IPS-20b (cell line): ENCODE data around the gene TRAPPC12.

Source experiments
- H3K27ac ChIP-seq: one replicate; pipeline ENCODE4 v1.5.1; 2013; ENCODE audit warnings: low read length
- H3K27me3 ChIP-seq: 2 replicates; pipeline ENCODE4 v1.6.1; 2013; ENCODE audit warnings: mild to moderate bottlenecking, low read length, inconsistent platforms; ENCODE audit not compliant: insufficient read depth
- H3K36me3 ChIP-seq: 2 replicates; pipeline ENCODE4 v1.6.1; 2013; ENCODE audit warnings: low read depth, mild to moderate bottlenecking, inconsistent platforms, low read length, moderate library complexity; ENCODE audit not compliant: insufficient read depth
- H3K4me1 ChIP-seq: 2 replicates; pipeline ENCODE4 v1.6.1; 2013; ENCODE audit warnings: mild to moderate bottlenecking, control low read depth, inconsistent platforms, low read length, moderate library complexity; ENCODE audit not compliant: insufficient read depth
- H3K4me3 ChIP-seq: 2 replicates; pipeline ENCODE4 v1.5.1; 2013; ENCODE audit warnings: mild to moderate bottlenecking, low read length, inconsistent platforms
- H3K9ac ChIP-seq: 2 replicates; pipeline ENCODE4 v1.6.1; 2013; ENCODE audit warnings: low read depth, mild to moderate bottlenecking, inconsistent platforms, low read length, moderate library complexity
- H3K9me3 ChIP-seq: 2 replicates; pipeline ENCODE4 v1.6.1; 2013; ENCODE audit warnings: mild to moderate bottlenecking, low read depth, low read length, inconsistent platforms; ENCODE audit not compliant: insufficient read depth

Gene TRAPPC12

DNA sequence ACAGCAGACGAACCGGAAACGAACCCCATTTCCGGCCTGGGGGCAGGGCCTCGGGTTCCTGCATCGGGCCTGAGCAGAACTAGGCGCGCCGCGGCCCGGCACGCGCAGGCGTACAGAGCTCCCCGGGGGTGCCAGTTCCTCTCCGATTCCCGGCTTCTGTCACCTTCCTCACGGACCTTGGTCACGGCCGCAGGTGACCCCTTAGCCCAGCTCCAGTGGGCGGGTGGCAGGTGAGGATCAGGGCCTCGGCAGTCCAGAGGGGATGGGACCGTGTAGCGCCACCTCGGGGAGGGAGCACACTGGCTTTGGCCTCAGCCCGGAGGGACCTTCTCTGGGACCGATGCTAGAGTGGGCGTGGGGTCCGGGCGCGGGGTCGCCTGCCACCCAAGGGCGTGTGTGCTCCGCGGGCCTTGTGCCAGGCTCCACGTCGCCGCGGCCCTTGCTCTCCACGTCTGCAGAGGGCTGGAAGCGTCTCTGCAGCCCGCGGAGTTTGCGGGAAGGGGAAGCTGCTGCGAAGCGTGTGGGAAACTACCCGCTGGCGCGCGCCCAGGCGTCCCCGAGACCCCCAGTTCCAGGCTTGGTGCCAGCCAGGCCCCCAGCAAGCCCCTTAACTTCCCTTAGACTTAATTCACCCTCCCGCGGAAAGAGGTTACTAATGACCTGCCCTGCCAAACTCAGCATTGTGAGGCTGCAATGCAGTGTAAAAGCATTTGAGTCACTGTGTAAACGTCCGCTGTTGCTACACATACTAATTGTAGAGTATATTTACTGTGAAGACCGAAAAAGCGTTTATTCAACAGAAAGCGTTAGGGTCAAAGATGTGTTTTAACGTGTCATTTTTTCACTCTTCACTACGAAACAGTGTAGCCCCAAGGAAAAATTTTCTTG lies at the start of gene TRAPPC12:
Gene TRAPPC12, plus strand, starts transcription at position 48 of the 888 bp plus-strand sequence. CDS start 7,930 bp downstream, outside the sequence.
- Histone ChIP-seq H3K4me3 (peak within 1 kb of the TSS; percentile 99), H3K27me3 (no peaks in the 10 kb centered on the region), H3K27ac (no peak within 1 kb of the TSS), H3K9me3 (no peaks in the 10 kb centered on the region), H3K4me1 (peaks cover 16% of the 10 kb centered on the region), H3K36me3 (peaks cover 22% of the 10 kb centered on the region; the same call in 1 of the 2 replicates), H3K9ac (peak within 1 kb of the TSS; percentile 93)

DNA sequence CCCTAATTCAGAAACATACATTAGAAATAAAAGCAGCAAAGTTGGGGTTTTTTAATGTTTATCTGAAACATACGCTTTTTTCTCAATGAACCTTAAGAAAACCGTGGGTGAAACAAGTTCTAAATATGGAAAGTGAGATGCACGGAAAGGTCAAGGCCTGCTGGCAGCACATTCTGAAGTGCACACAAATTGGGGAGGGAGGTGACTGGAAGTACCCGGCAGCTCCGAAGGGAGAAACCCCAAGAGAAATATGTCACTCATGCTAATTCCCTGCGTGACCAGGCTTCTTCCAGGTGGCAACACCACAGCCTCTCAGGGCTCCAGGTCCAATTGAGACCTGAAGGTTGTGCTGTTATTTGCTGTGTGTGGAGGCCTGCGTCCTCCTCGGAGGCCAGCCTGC lies 47.4 kb upstream of the TRAPPC12 start:
- Histone ChIP-seq H3K4me3 (no peak overlapping the region), H3K9me3 (no peaks in the 10 kb centered on the region), H3K4me1 (no peaks in the 10 kb centered on the region), H3K27ac (no peak overlapping the region), H3K36me3 (peaks cover 55% of the 10 kb centered on the region), H3K9ac (no peak overlapping the region), H3K27me3 (no peaks in the 10 kb centered on the region)

DNA sequence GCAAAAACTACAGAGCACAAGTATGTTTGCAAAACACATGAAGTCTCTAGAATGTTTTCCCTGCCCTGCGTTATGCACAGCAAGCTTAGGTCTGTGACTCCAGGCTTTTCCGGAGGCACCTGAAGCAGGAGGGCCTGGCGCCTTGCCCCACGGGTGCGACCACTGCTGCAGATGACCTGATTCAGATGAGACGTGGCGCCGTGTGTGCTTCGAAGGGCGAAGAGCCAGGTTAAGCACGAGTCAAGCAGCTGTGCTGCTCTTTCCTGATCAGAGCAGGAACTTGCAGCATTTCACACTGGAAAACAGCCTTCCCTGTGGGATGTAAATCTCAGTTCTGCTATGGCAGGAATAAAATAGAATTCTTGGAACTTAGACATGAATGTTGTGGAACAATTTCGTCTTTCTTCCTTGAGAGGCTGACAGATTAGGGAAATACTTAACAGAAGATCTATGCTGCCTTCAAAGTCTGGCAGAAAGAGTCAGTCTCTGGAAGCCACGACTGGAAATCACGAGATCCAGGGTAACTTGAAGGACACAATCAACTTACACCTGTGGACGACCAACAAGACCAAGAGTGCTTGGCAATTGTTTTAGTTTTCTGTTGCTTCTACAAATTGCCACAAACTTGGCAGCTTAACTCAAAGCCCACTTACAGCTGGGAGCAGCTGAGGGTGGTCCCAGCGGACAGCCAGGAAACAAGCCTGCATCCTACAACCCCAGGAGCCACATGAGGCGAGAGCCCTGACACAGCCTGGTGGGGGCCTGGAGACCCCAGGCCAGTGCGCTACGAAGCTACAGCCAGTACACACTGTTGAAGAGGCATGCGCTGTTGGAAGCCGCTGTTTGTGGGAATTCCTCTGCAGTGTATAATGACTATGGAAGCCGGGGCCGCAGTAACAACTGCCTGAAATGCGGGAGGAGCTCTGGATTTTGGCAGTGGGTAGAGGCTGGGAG lies 44.8 kb upstream of the TRAPPC12 start:
- no peaks in the 10 kb centered on the region for H3K4me1 ChIP-seq
- H3K9ac ChIP-seq: no peak overlapping the region
- peaks cover 60% of the 10 kb centered on the region for H3K36me3 ChIP-seq
- no peaks in the 10 kb centered on the region for H3K9me3 ChIP-seq
- H3K4me3 ChIP-seq: no peak overlapping the region
- no peaks in the 10 kb centered on the region for H3K27me3 ChIP-seq
- no peak overlapping the region for H3K27ac ChIP-seq

DNA sequence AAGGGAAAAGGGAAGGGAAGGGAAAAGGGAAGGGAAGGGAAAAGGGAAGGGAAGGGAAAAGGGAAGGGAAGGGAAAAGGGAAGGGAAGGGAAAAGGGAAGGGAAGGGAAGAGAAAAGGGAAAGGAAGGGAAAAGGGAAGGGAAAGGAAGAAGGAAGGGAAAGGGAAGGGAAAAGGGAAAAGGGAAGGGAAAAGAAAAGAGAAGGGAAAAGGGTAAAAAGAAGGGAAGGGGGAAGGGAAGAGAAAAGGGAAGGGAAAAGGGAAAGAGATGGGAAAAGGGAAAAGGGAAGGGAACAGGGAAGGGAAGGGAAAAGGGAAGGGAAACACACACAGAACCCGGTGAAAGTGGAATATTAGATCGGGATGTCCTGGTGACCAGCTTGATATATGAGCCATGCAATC lies 42.6 kb upstream of the TRAPPC12 start:
- Histone ChIP-seq H3K27me3 (no peaks in the 10 kb centered on the region), H3K9me3 (no peaks in the 10 kb centered on the region), H3K27ac (no peak overlapping the region), H3K4me1 (no peaks in the 10 kb centered on the region), H3K36me3 (peaks cover 43% of the 10 kb centered on the region), H3K4me3 (no peak overlapping the region), H3K9ac (no peak overlapping the region)

DNA sequence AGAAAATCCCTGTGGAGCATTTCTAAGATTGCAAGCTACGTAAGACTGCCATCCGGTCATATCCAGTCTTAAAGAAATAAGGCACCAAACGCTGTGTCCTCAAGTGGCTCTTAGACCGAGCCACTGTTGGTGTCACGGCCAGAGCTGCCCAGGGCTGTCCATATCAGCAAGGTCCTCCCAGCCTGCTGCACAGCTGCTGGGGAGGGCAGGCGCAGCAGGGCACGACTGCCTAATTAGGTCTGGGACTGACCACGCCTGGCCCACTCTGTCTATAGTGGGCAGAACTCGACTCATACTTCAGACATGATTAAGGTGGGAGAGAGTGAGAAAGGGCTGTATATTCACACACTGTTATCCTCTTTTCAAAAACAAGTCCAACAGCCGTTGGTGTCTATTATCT lies 41.2 kb upstream of the TRAPPC12 start:
- Histone ChIP-seq H3K27ac (no peak overlapping the region), H3K27me3 (no peaks in the 10 kb centered on the region), H3K4me3 (no peak overlapping the region), H3K4me1 (no peaks in the 10 kb centered on the region), H3K9me3 (no peaks in the 10 kb centered on the region), H3K9ac (no peak overlapping the region), H3K36me3 (peaks cover 28% of the 10 kb centered on the region)

DNA sequence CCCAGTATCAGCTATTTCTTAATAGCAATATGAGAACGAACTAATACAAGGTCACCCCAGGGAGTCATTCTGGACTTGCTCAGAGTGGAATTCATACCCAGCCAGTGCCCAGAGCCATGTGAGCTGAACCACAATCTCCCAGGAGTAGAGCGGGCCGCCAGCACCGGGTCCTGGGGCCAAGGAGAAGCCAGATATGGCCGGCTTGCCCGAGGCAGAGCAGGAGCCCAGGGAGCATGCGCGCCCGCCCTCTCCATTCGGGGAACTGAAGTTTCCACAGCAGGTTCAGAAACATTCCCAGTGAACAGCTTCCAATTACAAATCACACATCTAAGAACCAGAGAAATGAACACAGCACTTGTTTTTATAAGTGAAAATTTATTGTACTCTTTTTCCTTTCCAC lies 39.4 kb upstream of the TRAPPC12 start:
- Histone ChIP-seq H3K9ac (no peak overlapping the region), H3K36me3 (peaks cover 15% of the 10 kb centered on the region; the same call in 1 of the 2 replicates), H3K27ac (no peak overlapping the region), H3K9me3 (no peaks in the 10 kb centered on the region), H3K4me3 (no peak overlapping the region), H3K27me3 (no peaks in the 10 kb centered on the region), H3K4me1 (no peaks in the 10 kb centered on the region)

DNA sequence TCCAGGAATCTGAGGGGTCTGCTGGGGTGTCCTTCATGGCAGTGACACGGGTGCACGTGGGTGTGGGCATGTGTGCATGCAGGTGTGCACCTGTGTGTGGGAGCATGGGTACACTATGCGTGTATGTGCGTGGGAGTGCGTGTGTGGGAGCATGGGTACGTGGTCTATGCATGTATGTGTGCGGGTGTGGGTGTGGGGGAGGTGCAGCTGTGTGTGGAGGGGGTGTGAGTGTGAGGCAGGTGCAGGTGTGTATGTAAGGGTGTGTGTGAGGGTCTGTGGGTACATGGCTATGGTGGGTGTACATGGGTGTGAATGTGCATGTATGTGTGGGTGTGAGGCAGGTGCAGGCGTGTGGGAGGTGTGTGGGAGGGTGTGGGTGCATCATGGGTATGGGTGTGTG lies 38.2 kb upstream of the TRAPPC12 start:
- H3K27me3 ChIP-seq: no peaks in the 10 kb centered on the region
- H3K36me3 ChIP-seq: peaks cover 5% of the 10 kb centered on the region; the same call in 1 of the 2 replicates
- H3K27ac ChIP-seq: no peak overlapping the region
- no peaks in the 10 kb centered on the region for H3K4me1 ChIP-seq
- no peak overlapping the region for H3K9ac ChIP-seq
- H3K4me3 ChIP-seq: no peak overlapping the region
- H3K9me3 ChIP-seq: no peaks in the 10 kb centered on the region

DNA sequence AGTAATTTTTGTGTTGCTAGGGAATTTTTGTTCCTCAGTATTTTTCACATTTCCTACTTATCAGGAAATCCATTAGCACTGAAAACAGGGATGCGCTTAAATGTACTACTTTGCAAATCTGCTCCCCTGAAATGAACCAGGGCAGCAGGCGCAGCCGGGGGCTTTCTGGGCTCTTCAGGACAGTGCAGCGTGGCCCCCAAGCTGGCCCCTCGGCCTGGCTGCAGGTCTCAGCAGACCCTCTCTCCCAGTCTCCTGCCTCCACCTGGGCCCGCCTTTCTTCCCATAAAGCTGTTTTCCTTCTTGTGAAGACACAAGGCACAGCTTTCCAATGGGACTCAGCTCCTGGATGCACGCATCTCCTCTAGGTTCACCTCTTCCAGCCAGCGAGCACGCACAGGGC lies 37.2 kb upstream of the TRAPPC12 start:
- no peak overlapping the region; the same call in 1 of the 2 replicates for H3K9ac ChIP-seq
- H3K36me3 ChIP-seq: peaks cover 12% of the 10 kb centered on the region
- no peaks in the 10 kb centered on the region for H3K9me3 ChIP-seq
- no peaks in the 10 kb centered on the region for H3K4me1 ChIP-seq
- no peaks in the 10 kb centered on the region for H3K27me3 ChIP-seq
- H3K4me3 ChIP-seq: no peak overlapping the region
- H3K27ac ChIP-seq: no peak overlapping the region

DNA sequence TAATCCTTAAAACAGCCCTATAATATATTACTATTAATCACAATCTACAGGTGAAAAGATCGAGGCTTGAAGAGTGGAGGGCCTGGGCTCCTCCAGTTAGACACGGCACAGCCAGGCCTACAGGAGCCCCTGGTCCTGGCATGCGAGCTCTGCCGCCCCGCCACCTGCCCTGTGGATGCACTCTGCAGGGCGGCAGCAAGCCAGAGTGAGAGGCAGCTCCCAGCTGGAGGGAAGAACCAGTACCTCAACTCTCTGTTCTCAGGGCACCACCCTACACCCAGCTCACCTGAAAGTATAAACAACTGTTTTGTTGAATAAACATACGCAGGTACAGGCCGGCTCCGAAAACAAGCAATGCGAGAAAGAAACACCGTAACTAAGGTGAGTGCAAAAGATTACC lies 36.5 kb upstream of the TRAPPC12 start:
- H3K9me3 ChIP-seq: no peaks in the 10 kb centered on the region
- no peak overlapping the region for H3K27ac ChIP-seq
- H3K27me3 ChIP-seq: no peaks in the 10 kb centered on the region
- H3K4me1 ChIP-seq: no peaks in the 10 kb centered on the region
- H3K4me3 ChIP-seq: no peak overlapping the region
- H3K36me3 ChIP-seq: peaks cover 8% of the 10 kb centered on the region
- no peak overlapping the region for H3K9ac ChIP-seq

DNA sequence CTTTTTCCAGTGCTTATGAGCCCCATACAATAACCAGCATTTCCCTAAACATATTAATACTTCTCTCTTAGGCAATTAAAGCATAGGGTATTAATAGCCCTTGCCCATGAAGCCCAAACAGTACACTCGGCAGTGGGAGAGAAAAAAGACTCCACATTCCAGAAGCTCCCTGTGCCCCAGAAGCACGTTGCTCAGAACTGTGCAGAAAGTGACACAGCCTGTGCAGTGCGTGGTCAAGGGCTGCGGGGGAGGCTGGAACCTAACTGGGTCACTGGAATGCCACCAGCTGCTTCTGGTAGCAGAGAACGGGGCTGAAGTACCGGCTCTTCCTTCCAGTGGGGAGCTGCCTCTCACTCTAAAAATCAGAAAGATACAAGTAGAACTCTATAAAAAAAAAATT lies 34.6 kb upstream of the TRAPPC12 start:
- Histone ChIP-seq H3K4me3 (no peak overlapping the region), H3K27ac (no peak overlapping the region), H3K4me1 (no peaks in the 10 kb centered on the region), H3K9ac (no peak overlapping the region), H3K27me3 (no peaks in the 10 kb centered on the region), H3K9me3 (no peaks in the 10 kb centered on the region), H3K36me3 (peaks cover 8% of the 10 kb centered on the region)

DNA sequence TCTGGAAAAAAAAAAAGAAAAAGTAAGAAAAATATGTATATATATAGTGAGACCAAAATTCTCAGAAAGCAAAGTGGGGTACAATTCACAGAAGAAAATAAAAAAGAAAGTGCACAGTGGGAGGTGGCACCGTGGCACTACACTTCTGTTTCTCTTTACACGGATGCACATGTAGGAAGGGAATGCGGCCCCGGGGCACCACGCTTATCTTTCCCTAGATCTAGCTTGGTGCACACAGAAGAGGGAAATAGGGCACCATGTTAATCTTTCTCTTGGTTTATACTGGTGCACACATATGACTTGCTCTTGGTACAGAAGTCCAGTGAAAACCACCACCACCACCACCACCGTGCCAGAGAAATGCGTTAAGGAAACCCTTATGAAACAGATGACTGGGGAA lies 33.9 kb upstream of the TRAPPC12 start:
- H3K27ac ChIP-seq: no peak overlapping the region
- H3K36me3 ChIP-seq: peaks cover 8% of the 10 kb centered on the region
- no peaks in the 10 kb centered on the region for H3K27me3 ChIP-seq
- H3K4me3 ChIP-seq: no peak overlapping the region
- H3K9ac ChIP-seq: no peak overlapping the region
- H3K4me1 ChIP-seq: no peaks in the 10 kb centered on the region
- no peaks in the 10 kb centered on the region for H3K9me3 ChIP-seq
